GM12891 (cell line): Measurements from ENCODE around the gene CDYL.

Experiments used
- PAX5 ChIP-seq: IDR thresholded peaks from 2 replicates; pipeline ENCODE4 v1.6.1; 2011; ENCODE audit warnings: low read length, moderate library complexity, mild to moderate bottlenecking; ENCODE audit not compliant: insufficient read depth, severe bottlenecking
- POLR2A ChIP-seq: IDR thresholded peaks from 2 replicates; pipeline ENCODE4 v1.6.1; 2011; ENCODE audit warnings: low read depth, low read length, control low read depth
- POLR2AphosphoS5 ChIP-seq: IDR thresholded peaks from 2 replicates; pipeline ENCODE4 v1.6.1; 2011; ENCODE audit warnings: low read depth, low read length, control low read depth
- POU2F2 ChIP-seq: IDR thresholded peaks from 2 replicates; pipeline ENCODE4 v1.6.1; 2011; ENCODE audit warnings: low read depth, mild to moderate bottlenecking, control low read depth, low read length, moderate library complexity
- SPI1 ChIP-seq: IDR thresholded peaks from 2 replicates; pipeline ENCODE4 v1.6.1; 2011; ENCODE audit warnings: low read depth, low read length, control low read depth
- TAF1 ChIP-seq: IDR thresholded peaks from 2 replicates; pipeline ENCODE4 v1.6.1; 2011; ENCODE audit warnings: low read depth, low read length, control low read depth

GRCh38 chr6:4788482-4788881 lies 12.3 kb downstream of the CDYL start:
- TF ChIP-seq TAF1 (no peak), POU2F2 (no peak), POLR2AphosphoS5 (no peak), POLR2A (no peak), SPI1 (no peak), PAX5 (no peak)
